GM21423 (cell line): ENCODE measurements around the gene DHX34.
A peak's percentile ranks its signal among the peaks of the same experiment; 100 is the strongest.
"Not testable (repeated sequence)": the region's sequence is repeated elsewhere in the genome, so short reads cannot be mapped to it uniquely, and the experiment has no call there.

Experiments
- ATAC-seq: cut with Tn5 transposase; IDR thresholded peaks from one replicate; pipeline ENCODE4 v1.9.1; 2021; ENCODE audit warnings: mild to moderate bottlenecking, moderate library complexity; ENCODE audit not compliant: unreplicated experiment

Gene DHX34

GRCh38 chr19:47348819-47349795 lies at the start of gene DHX34:
DHX34 (plus strand) TSS chr19:47349315; CDS start chr19:47353031, 3,716 bp downstream.
- ATAC-seq, result peak; percentile 94

DNA sequence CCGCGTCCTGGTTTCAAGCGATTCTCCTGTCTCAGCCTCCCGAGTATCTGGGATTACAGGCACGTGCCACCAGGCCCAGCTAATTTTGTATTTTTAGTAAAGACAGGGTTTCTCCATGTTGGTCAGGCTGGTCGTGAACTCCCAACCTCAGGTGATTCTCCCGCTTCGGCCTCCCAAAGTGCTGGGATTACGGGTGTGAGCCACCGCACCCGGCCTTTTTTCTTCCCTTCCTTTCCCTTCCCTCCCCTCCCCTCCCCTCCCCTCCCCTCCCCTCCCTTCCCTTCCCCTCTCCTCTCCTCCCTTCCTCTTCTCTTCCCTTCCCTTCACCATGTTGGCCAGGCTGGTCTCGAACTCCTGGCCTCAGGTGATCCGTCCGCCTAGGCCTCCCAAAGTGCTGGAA lies 48.2 kb upstream of the DHX34 start:
- ATAC-seq, result not testable (repeated sequence)

DNA sequence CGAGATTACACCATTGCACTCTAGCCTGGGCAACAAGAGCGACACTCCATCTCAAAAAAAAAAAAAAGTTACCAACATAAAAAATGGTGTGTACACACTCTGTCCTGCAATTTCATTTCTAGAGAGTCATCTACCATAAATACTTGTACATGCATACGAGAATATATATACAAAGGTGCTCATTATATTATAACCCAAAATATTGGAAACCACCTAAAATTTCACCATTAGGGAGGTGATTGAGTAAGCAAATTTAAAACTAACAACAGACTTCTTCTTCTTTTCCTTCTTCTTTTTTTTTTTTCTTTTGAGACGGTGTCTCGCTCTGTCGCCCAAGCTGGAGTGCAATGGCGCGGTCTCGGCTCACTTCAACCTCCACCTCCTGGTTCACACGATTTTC lies 46.9 kb upstream of the DHX34 start:
- ATAC-seq, result no peak

DNA sequence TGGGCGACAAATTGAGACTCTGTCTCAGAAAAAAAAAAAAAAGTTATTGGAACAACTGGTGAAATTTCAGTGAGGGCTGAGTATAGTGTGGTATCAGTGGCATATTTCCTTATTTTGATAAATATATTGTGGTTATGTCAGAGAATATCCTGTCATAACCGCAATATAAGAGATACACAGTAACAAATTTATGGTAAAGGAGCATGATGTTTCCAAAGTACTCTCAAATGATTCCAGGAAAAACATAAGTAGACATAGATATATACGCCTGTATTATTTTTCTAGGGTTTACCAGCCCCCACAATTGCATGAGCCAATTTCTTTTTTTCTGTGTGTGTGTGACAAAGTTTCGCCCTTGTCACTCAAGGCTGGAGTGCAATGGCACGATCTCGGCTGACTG lies 45.1 kb upstream of the DHX34 start:
- ATAC-seq, result no peak

DNA sequence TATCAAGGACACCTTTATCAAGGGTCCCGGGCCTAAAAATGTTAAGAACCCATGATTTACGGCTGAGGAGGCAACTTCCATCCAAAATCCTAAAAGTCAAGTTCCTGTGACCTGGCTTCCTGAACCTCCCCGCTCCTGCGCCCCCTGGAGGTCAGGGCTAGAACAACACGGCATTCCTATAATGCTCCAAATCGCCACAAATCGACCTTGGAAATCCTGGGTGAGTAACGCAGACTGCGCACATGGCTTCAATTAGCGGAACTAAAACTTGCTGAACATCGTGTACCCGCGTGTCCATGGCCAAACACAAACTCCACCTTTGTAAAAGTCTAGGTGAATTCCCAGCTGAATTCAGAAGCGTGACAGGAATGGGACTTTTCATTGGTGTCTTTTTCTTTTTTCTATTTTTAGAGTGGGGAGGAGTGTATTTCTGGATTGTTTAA lies 43.8 kb upstream of the DHX34 start:
- no peak for ATAC-seq

DNA sequence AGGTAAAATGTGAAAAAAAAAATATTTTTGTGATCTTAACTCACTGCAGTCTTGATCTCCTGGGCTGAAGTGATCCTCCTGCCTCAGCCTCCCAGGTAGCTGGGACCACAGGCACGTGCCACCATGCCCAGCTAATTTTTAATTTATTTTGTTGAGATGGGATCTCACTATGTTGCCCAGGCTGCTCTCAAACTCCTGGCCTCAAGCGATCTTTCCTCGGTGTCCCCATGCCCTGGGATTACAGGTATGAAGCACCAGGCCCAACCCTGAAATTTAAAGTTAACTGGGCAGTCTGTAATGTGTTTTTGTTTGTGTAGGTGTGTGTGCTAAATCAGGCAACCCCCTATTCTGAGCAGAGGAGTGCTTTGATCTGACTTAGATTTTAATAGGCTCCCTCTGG lies 42.8 kb upstream of the DHX34 start:
- no peak for ATAC-seq

GRCh38 chr19:47309038-47309437 lies 40.1 kb upstream of the DHX34 start:
- no peak for ATAC-seq

DNA sequence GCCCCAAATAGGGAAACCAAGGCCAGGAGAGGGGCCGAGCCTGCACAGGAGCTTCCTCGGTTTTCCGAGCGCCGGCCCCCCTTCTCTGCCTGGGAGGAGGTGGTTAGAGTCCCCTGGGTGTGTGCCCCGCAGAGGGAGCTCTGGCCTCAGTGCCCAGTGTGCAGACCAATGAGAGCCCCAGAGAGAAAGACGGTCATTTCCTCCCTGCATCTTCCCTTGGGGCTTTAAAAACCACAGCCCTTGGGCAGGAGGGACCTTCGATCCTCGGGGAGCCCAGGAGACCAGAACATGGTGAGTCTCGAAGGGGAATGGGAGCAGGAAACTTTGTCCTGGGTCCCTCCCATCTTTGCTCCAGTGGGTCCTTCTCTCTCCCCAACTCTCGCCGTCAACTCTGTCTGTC lies 39.5 kb upstream of the DHX34 start, which contains the start of gene C5AR1:
C5AR1 (plus strand) TSS at position 254 of the 400 bp plus-strand sequence; CDS start at position 289, 35 bp downstream.
- no peak for ATAC-seq

DNA sequence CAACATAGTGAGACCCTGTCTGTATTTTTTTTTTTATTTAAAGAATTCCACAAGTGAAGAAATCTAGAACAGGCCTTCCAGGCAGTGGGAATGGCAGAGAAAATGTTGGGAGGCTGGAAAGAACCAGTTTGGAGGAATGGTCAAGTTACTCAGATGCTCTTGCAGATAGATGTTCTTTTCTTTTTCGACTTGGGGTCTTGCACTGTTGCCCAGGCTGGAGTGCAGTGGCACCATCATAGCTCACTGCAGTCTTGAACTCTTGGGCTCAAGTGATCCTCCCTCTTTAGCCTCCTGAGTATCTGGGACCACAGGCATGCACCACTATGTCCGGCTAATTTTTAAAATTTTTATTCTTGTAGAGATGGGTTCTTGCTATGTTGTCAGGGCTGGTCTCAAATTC lies 38.8 kb upstream of the DHX34 start:
- no peak for ATAC-seq

DNA sequence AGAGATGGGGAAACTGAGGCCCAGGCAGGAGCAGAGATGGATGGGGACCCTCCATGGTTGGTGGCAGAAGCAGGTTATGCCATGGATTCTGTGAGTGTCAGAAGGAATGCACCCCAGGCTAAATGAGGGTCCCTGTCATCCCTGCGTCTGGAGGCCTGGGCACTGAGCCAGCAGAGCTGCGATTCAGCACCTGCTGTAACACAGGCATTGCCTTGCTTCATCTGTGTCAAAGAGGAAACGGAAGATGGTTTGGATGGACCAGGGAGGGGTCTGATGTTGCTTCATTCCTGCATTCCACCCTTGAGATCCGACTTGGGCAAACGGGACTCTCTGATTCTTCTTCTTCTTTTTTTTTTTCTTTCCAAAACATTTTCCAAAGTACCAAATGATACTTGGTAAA lies 38.3 kb upstream of the DHX34 start:
- no peak for ATAC-seq

- no peak for ATAC-seq
Measured at GRCh38 chr19:47312366-47313006, 36.6 kb upstream of the DHX34 start.

DNA sequence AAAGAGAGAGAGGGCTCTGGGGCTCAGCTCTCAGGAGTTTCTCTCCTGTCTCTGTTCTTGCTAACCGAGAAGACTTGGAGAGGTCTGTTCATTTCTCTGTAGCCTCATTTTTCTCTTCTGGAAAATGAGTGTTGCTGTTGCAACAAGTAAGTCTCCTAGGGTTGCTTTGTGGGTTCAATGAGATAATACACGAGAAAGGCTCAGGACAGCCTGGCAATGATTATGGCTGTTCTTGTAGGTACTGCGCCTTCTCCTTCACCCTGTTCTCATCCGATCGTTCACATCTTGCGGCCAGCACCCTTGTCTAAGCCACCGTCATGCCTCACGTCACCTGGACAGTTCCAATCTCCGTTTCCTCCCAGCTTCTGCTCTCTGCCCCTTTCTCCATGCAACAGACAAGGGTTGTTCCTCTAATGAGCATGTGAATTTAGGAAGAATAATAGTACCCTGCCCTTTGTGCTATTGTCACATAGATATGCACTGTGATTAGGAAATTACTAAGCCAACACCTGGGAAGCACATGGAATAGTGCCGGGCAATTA lies 35.3 kb upstream of the DHX34 start:
- no peak for ATAC-seq

GRCh38 chr19:47315125-47315821 lies 33.8 kb upstream of the DHX34 start:
- ATAC-seq, result no peak

GRCh38 chr19:47316513-47316912 lies 32.6 kb upstream of the DHX34 start:
- no peak for ATAC-seq

DNA sequence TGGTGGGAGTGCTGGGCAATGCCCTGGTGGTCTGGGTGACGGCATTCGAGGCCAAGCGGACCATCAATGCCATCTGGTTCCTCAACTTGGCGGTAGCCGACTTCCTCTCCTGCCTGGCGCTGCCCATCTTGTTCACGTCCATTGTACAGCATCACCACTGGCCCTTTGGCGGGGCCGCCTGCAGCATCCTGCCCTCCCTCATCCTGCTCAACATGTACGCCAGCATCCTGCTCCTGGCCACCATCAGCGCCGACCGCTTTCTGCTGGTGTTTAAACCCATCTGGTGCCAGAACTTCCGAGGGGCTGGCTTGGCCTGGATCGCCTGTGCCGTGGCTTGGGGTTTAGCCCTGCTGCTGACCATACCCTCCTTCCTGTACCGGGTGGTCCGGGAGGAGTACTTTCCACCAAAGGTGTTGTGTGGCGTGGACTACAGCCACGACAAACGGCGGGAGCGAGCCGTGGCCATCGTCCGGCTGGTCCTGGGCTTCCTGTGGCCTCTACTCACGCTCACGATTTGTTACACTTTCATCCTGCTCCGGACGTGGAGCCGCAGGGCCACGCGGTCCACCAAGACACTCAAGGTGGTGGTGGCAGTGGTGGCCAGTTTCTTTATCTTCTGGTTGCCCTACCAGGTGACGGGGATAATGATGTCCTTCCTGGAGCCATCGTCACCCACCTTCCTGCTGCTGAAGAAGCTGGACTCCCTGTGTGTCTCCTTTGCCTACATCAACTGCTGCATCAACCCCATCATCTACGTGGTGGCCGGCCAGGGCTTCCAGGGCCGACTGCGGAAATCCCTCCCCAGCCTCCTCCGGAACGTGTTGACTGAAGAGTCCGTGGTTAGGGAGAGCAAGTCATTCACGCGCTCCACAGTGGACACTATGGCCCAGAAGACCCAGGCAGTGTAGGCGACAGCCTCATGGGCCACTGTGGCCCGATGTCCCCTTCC lies 28.9 kb upstream of the DHX34 start:
- no peak for ATAC-seq

- no peak for ATAC-seq
Measured at GRCh38 chr19:47321630-47322029, 27.5 kb upstream of the DHX34 start.

- no peak for ATAC-seq
Measured at GRCh38 chr19:47322058-47322457, 27.1 kb upstream of the DHX34 start.

DNA sequence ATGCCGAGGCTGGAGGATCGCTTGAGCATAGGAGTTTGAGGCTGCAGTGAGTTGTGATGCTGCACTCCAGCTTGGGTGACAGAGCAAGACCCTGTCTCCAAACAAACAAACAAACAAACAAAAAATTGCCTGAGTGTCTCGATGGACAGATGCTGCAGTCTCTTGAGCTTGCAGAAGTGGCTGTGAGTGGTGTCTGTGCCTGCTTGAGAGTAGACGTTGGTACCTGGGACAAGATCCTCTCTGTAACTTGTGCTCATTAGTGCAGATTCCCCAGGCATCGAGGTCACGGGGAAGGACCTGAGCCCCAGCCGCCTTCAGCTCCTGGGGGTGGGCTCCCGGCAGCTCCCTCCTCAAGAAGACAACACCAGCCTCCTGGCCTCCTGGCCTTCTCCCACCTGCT lies 25.7 kb upstream of the DHX34 start:
- ATAC-seq, result no peak

DNA sequence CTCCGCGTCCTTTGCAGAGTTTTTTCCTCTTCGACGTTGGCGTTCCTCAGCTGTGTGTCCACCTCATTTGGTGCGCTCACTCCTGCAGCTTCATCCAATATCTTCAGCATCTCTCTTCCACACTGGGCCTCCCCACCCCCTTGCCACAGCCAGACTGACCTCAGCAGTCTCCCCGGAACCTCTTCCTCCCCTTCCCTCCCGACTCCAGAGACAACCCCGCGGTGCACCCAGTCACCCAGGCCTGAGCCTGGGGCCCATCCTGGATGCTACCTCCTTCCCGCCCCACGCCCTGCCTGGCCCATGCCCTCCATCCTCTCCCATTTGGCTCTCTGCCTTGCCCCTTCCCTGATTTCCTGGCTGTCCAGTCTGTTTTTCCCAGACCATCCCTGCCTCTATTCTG lies 25.2 kb upstream of the DHX34 start:
- no peak for ATAC-seq

DNA sequence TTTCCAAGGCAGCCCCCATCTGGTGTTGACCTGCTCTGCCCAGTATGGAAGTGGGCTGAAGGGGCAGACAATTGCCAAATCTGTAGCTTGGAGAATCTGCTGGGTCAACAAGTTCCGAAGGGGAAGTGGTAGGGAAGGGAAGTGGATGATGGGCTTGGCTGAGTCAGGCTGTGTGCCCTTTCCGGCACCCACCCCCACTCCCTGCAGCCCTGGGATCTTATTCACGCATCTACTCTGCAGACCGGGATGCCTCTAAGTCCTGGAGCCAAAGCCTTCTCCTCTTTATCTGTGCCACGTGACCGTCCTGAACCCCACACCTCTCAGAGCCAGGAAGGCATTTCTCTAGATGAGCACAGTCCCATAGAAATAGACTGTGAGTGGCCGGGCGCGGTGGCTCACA lies 24.6 kb upstream of the DHX34 start:
- no peak for ATAC-seq
